ENCODE measurements around the gene P2RX6. TPM values are rescaled to one million over a fixed set of nuclear protein-coding genes. Genes with fewer than 3 reads are reported as not detected.

P2RX6 gene
- total RNA-seq, 6 experiments from 2014 or later = 0.09 to 1.4 (median 0.42) TPM; not detected in 1

DNA sequence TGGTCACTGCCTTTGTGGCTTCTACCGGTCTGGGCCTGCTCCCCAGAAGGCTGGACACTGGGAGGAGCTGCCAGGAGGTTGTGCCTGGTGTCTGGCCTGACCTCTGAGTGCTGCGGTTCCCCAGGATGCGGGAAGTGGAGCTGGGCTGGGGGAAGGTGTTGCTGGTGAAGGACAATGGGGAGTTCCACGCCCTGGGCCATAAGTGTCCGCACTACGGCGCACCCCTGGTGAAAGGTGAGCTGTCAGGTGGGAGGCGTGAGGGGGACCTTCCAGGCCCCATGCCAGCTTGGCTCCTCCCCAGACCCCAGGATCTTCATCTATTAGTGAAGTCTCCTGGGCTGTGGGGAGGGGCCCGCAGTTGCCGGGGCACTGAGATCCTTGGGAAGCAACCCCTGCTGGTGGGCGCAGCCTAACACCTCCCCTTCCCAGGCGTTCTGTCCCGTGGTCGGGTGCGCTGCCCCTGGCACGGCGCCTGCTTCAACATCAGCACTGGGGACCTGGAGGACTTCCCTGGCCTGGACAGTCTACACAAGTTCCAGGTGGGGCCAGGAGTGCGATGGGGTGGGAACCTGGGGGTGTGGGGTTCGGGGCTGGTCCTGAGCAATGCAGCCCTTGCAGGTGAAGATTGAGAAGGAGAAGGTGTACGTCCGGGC lies 41.2 kb upstream of the P2RX6 start:
- no peaks in the 10 kb centered on the region for H3K27me3 ChIP-seq
- no peaks in the 10 kb centered on the region for H3K4me1 ChIP-seq
- no peak for DNase-seq
- no peak overlapping the region for H3K27ac ChIP-seq
- TF ChIP-seq POLR2A (IDR thresholded peaks at IDR 0.05) = no peak
- TF ChIP-seq, protein P1, sequence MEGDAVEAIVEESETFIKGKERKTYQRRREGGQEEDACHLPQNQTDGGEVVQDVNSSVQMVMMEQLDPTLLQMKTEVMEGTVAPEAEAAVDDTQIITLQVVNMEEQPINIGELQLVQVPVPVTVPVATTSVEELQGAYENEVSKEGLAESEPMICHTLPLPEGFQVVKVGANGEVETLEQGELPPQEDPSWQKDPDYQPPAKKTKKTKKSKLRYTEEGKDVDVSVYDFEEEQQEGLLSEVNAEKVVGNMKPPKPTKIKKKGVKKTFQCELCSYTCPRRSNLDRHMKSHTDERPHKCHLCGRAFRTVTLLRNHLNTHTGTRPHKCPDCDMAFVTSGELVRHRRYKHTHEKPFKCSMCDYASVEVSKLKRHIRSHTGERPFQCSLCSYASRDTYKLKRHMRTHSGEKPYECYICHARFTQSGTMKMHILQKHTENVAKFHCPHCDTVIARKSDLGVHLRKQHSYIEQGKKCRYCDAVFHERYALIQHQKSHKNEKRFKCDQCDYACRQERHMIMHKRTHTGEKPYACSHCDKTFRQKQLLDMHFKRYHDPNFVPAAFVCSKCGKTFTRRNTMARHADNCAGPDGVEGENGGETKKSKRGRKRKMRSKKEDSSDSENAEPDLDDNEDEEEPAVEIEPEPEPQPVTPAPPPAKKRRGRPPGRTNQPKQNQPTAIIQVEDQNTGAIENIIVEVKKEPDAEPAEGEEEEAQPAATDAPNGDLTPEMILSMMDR (IDR thresholded peaks at IDR 0.05) = no peak
- no peaks in the 10 kb centered on the region for H3K36me3 ChIP-seq
- 68% methylated on average over 9 of the region's 21 CpGs for WGBS (ENCODE audit: insufficient coverage, low coverage, low lambda C conversion rate, missing lambda C conversion rate)
- ATAC-seq = no peak
- intact Hi-C loops (cut with DNase I) = no loop called here
- no peaks in the 10 kb centered on the region for H3K9me3 ChIP-seq
- no peak overlapping the region for H3K4me3 ChIP-seq

GRCh38 chr22:20974336-20974955 lies 40.5 kb upstream of the P2RX6 start:
- Histone ChIP-seq H3K36me3 (no peaks in the 10 kb centered on the region), H3K4me1 (peaks cover 0 to under 1% (median 0%) of the 10 kb centered on the region in 4 donors), H3K9me3 (no peaks in the 10 kb centered on the region), H3K27me3 (no peaks in the 10 kb centered on the region), H3K4me3 (no peak overlapping the region), H3K27ac (no peak overlapping the region)
- intact Hi-C loops (cut with DNase I) = no loop called here
- DNase-seq = no peak
- ATAC-seq = no peak
- no peak for TF ChIP-seq POLR2A (IDR thresholded peaks at IDR 0.05)
- TF ChIP-seq, protein P1 (IDR thresholded peaks at IDR 0.05) = no peak
- 52% methylated on average over 2 of the region's 16 CpGs for WGBS (ENCODE audit: insufficient coverage, low coverage, low lambda C conversion rate, missing lambda C conversion rate)

GRCh38 chr22:20975541-20976290 lies 39.2 kb upstream of the P2RX6 start:
- DNase-seq = no peak
- TF ChIP-seq, protein P1 (IDR thresholded peaks at IDR 0.05) = no peak
- no peak for TF ChIP-seq POLR2A (IDR thresholded peaks at IDR 0.05)
- no peak overlapping the region for H3K27ac ChIP-seq
- H3K9me3 ChIP-seq = no peaks in the 10 kb centered on the region
- 71% methylated on average over 4 of the region's 14 CpGs for WGBS (ENCODE audit: insufficient coverage, low coverage, low lambda C conversion rate, missing lambda C conversion rate)
- H3K4me3 ChIP-seq = no peak overlapping the region
- H3K36me3 ChIP-seq = no peaks in the 10 kb centered on the region
- intact Hi-C loops (cut with DNase I) = no loop called here
- no peak for ATAC-seq
- no peaks in the 10 kb centered on the region for H3K27me3 ChIP-seq
- H3K4me1 ChIP-seq = peaks cover 0 to 11% (median under 1%) of the 10 kb centered on the region in 4 donors

DNA sequence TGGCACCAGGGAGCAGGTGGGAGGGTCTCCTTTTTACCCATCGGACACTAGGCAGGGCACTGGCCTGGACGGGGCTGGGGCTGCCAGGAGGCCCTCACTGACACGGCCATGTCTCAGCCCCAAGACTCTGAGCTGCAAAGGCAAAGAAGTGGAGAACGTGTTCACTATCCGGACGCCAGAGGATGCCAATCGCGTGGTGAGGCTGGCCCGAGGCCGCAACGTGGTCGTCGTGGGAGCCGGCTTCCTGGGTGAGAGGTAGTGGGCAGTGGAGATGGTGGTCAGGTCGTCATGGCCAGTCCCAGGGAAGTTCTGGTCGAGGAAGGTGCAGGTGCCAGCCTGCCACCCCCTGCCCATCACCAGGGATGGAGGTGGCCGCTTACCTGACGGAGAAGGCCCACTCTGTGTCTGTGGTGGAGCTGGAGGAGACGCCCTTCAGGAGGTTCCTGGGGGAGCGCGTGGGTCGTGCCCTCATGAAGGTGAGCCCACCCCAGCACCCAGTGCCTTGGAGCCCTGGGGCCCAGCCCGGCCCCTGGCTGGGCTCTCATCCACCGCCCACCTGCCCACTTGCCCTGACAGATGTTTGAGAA lies 38.6 kb upstream of the P2RX6 start:
- 61% methylated on average over 4 of the region's 24 CpGs for WGBS (ENCODE audit: insufficient coverage, low coverage, low lambda C conversion rate, missing lambda C conversion rate)
- TF ChIP-seq, protein P1 (IDR thresholded peaks at IDR 0.05) = no peak
- TF ChIP-seq POLR2A (IDR thresholded peaks at IDR 0.05) = no peak
- Histone ChIP-seq H3K27ac (no peak overlapping the region), H3K4me1 (peaks cover 0 to 18% (median 4%) of the 10 kb centered on the region in 4 donors), H3K4me3 (no peak overlapping the region), H3K27me3 (no peaks in the 10 kb centered on the region), H3K9me3 (no peaks in the 10 kb centered on the region), H3K36me3 (no peaks in the 10 kb centered on the region)
- no peak for ATAC-seq
- no peak for DNase-seq
- intact Hi-C loops (cut with DNase I) = no loop called here

Measured in right lobe of liver (tissue), 6 donors.